Ovary (tissue), 3 donors: ENCODE results near the gene MS4A13.

Experiments
- EP300 ChIP-seq: sonication (generic); formaldehyde crosslinking; IDR thresholded peaks from one replicate; pipeline ENCODE4 v1.6.1; 2017; ENCODE audit warnings: antibody characterized with exemption
- POLR2A ChIP-seq: fragments of 450-650 bp; IDR thresholded peaks from one replicate; pipeline ENCODE4 v1.6.1; 2017; ENCODE audit warnings: antibody characterized with exemption, mild to moderate bottlenecking, moderate library complexity
- TF ChIP-seq, protein P1 (sequence below), 3 donors: fragments of 450-650 bp in 2 of 3; fragments of 200-600 bp in 1 of 3; IDR thresholded peaks; one replicate each; pipeline versions ENCODE4 v1.5.1 to v1.8.0; 2016 to 2022; ENCODE audit warnings: antibody characterized with exemption in 3 of 3, mild to moderate bottlenecking in 1 of 3
- donor health status: DM: no; HTN: no; CAD: no.

DNA sequence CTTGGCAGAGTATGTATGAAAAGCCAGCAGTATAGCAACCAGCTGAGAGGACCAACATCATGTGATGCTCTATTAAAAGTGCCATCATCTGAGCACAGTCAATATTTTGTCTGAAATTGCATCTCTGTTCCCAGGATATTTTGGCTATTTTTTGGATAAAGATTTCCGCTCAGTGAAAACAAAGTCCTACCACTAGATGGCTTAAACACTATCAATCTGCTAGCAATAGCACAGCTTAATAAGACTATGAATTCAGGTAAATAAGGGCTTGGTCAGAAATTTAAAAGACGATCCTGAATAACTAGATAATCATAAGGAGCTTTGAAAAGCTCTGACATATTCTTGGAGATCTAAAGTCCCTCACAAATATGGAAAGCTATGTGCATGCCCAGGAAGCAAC lies 74.4 kb downstream of the MS4A13 start:
- TF ChIP-seq, protein P1, sequence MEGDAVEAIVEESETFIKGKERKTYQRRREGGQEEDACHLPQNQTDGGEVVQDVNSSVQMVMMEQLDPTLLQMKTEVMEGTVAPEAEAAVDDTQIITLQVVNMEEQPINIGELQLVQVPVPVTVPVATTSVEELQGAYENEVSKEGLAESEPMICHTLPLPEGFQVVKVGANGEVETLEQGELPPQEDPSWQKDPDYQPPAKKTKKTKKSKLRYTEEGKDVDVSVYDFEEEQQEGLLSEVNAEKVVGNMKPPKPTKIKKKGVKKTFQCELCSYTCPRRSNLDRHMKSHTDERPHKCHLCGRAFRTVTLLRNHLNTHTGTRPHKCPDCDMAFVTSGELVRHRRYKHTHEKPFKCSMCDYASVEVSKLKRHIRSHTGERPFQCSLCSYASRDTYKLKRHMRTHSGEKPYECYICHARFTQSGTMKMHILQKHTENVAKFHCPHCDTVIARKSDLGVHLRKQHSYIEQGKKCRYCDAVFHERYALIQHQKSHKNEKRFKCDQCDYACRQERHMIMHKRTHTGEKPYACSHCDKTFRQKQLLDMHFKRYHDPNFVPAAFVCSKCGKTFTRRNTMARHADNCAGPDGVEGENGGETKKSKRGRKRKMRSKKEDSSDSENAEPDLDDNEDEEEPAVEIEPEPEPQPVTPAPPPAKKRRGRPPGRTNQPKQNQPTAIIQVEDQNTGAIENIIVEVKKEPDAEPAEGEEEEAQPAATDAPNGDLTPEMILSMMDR (IDR thresholded peaks at IDR 0.05): no peak
- no peak for TF ChIP-seq EP300
- no peak for TF ChIP-seq POLR2A
